Prostate gland (tissue), 2 donors: Measurements from ENCODE around the gene CAMKV.
"Not testable (repeated sequence)": the region's sequence is repeated elsewhere in the genome, so short reads cannot be mapped to it uniquely, and the experiment has no call there.

Experiments used
- POLR2AphosphoS5 ChIP-seq: sonication (generic); formaldehyde crosslinking; IDR thresholded peaks from one replicate; pipeline ENCODE4 v1.6.1; 2017; ENCODE audit warnings: antibody characterized with exemption
- TF ChIP-seq, protein P1 (sequence below), 4 experiments: fragments of 200-600 bp in 2 of 4; fragments of 450-650 bp in 2 of 4; sonication (generic) in 2 of 4; IDR thresholded peaks; 1 replicate in 3 of 4; 2 replicates in 1 of 4; pipeline ENCODE4 v1.5.1; 2016 to 2019; ENCODE audit warnings: antibody characterized with exemption in 4 of 4, mild to moderate bottlenecking in 2 of 4, moderate library complexity in 2 of 4

DNA sequence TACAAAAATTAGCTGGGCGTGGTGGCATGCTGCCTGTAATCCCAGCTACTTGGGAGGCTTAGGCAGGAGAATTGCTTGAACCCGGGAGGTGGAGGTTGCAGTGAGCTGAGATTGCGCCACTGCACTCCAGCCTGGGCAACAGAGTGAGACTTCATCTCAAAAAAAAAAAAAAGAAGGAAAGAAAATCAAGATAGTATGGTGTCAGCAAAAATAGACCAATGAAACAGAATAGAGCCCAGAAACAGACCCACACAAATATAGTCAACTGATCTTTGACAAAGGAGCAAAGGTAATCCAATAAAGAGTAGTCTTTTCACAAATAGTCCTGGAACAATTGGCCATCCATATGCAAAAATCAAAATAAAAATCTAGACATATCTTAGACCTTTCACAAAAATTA is 46.6 kb downstream of the CAMKV start:
- not testable (repeated sequence) for TF ChIP-seq POLR2AphosphoS5
- TF ChIP-seq, protein P1, sequence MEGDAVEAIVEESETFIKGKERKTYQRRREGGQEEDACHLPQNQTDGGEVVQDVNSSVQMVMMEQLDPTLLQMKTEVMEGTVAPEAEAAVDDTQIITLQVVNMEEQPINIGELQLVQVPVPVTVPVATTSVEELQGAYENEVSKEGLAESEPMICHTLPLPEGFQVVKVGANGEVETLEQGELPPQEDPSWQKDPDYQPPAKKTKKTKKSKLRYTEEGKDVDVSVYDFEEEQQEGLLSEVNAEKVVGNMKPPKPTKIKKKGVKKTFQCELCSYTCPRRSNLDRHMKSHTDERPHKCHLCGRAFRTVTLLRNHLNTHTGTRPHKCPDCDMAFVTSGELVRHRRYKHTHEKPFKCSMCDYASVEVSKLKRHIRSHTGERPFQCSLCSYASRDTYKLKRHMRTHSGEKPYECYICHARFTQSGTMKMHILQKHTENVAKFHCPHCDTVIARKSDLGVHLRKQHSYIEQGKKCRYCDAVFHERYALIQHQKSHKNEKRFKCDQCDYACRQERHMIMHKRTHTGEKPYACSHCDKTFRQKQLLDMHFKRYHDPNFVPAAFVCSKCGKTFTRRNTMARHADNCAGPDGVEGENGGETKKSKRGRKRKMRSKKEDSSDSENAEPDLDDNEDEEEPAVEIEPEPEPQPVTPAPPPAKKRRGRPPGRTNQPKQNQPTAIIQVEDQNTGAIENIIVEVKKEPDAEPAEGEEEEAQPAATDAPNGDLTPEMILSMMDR (IDR thresholded peaks at IDR 0.05): not testable (repeated sequence)
